HepG2 (cell line): ENCODE data around the gene SLC16A1. TPM values are rescaled to one million over a fixed set of nuclear protein-coding genes. Genes with fewer than 3 reads are reported as not detected.
A peak's percentile ranks its signal among the peaks of the same experiment; 100 is the strongest.

Source experiments
- DR1 ChIP-seq: sonication (generic); formaldehyde crosslinking; IDR thresholded peaks from 2 replicates; pipeline ENCODE4 v1.8.0; 2021; ENCODE audit warnings: mild to moderate bottlenecking, missing genetic modification reagents, inconsistent platforms
- EP300 ChIP-seq, 3 experiments: sonication (generic) in 1 of 3; formaldehyde crosslinking in 1 of 3; IDR thresholded peaks; 2 replicates each; pipeline versions ENCODE4 v1.5.1 to v1.6.1; 2011 to 2020; ENCODE audit warnings: low read depth in 2 of 3, low read length in 2 of 3, borderline replicate concordance in 1 of 3, improper control_type of control experiment in 1 of 3, mild to moderate bottlenecking in 1 of 3, missing genetic modification reagents in 1 of 3, moderate library complexity in 1 of 3
- ERF ChIP-seq: IDR thresholded peaks from 2 replicates; pipeline ENCODE4 v1.6.1; 2018; ENCODE audit warnings: missing biosample characterization, missing genetic modification reagents
- GATA4 ChIP-seq: sonication (generic); IDR thresholded peaks from 2 replicates; pipeline ENCODE4 v1.6.1; 2016; ENCODE audit warnings: antibody characterized with exemption, low read depth, borderline replicate concordance
- GTF2F1 ChIP-seq: fragments of 150-350 bp; IDR thresholded peaks from 2 replicates; pipeline ENCODE4 v1.6.1; 2014; ENCODE audit warnings: low read length
- HOXA7 ChIP-seq: sonication (generic); formaldehyde crosslinking; IDR thresholded peaks from 2 replicates; pipeline ENCODE4 v1.8.1; 2022; ENCODE audit warnings: mild to moderate bottlenecking, missing genetic modification reagents, moderate library complexity
- MIER3 ChIP-seq: IDR thresholded peaks from 2 replicates; pipeline ENCODE4 v1.6.1; 2016; ENCODE audit warnings: missing compliant biosample characterization, borderline replicate concordance
- PAF1 ChIP-seq: IDR thresholded peaks from 2 replicates; pipeline ENCODE4 v1.6.1; 2016; ENCODE audit warnings: missing genetic modification reagents, missing compliant biosample characterization
- PHF20 ChIP-seq: sonication (generic); formaldehyde crosslinking; IDR thresholded peaks from 2 replicates; pipeline ENCODE4 v1.5.0; 2020; ENCODE audit warnings: mild to moderate bottlenecking, missing genetic modification reagents
- POGZ ChIP-seq: sonication (generic); formaldehyde crosslinking; IDR thresholded peaks from 2 replicates; pipeline ENCODE4 v1.4.0; 2020; ENCODE audit warnings: mild to moderate bottlenecking, missing genetic modification reagents
- POLR2A ChIP-seq, 2 experiments: IDR thresholded peaks; 2 replicates each; pipeline ENCODE4 v1.6.1; 2011; ENCODE audit warnings: low read depth in 2 of 2, low read length in 2 of 2, mild to moderate bottlenecking in 1 of 2, moderate library complexity in 1 of 2; ENCODE audit not compliant: insufficient read depth in 1 of 2
- SNAPC2 ChIP-seq: sonication (generic); formaldehyde crosslinking; IDR thresholded peaks from 2 replicates; pipeline ENCODE4 v1.8.1; 2022; ENCODE audit warnings: mild to moderate bottlenecking, missing genetic modification reagents
- SOX13 ChIP-seq, 3 experiments: fragments of 450-650 bp in 1 of 3; sonication (generic) in 1 of 3; formaldehyde crosslinking in 1 of 3; IDR thresholded peaks in 2 of 3; conservative IDR thresholded peaks in 1 of 3; 2 replicates each; pipeline versions ENCODE4 v1.5.0 to v1.6.1; 2016 to 2020; ENCODE audit warnings: antibody characterized with exemption in 1 of 3, mild to moderate bottlenecking in 1 of 3, missing compliant biosample characterization in 1 of 3, missing genetic modification reagents in 1 of 3, moderate library complexity in 1 of 3
- SOX5 ChIP-seq: IDR thresholded peaks from 2 replicates; pipeline ENCODE4 v1.6.1; 2016; ENCODE audit warnings: borderline replicate concordance
- ZBTB1 ChIP-seq: sonication (generic); formaldehyde crosslinking; IDR thresholded peaks from 2 replicates; pipeline ENCODE4 v1.4.0; 2020; ENCODE audit warnings: missing genetic modification reagents, borderline replicate concordance
- ZBTB38 ChIP-seq: sonication (generic); formaldehyde crosslinking; IDR thresholded peaks from 2 replicates; pipeline ENCODE4 v1.5.1; 2020; ENCODE audit warnings: mild to moderate bottlenecking, missing genetic modification reagents
- ZFP36 ChIP-seq: fragments of 150-350 bp; IDR thresholded peaks from 2 replicates; pipeline ENCODE4 v1.6.1; 2018; ENCODE audit warnings: borderline replicate concordance, low read length, low read depth; ENCODE audit not compliant: partially characterized antibody
- ZKSCAN1 ChIP-seq: fragments of 150-350 bp; IDR thresholded peaks from 2 replicates; pipeline ENCODE4 v1.6.1; 2014; ENCODE audit warnings: low read length
- ZKSCAN5 ChIP-seq: sonication (generic); formaldehyde crosslinking; IDR thresholded peaks from 2 replicates; pipeline ENCODE4 v1.5.1; 2020; ENCODE audit warnings: mild to moderate bottlenecking, missing genetic modification reagents
- ZNF484 ChIP-seq: sonication (generic); formaldehyde crosslinking; IDR thresholded peaks from 2 replicates; pipeline ENCODE4 v1.5.1; 2020; ENCODE audit warnings: mild to moderate bottlenecking, low read depth, missing genetic modification reagents, borderline replicate concordance
- ZNF576 ChIP-seq: sonication (generic); formaldehyde crosslinking; IDR thresholded peaks from 2 replicates; pipeline ENCODE4 v1.4.0; 2020; ENCODE audit warnings: mild to moderate bottlenecking, missing genetic modification reagents
- ZNF616 ChIP-seq: sonication (generic); formaldehyde crosslinking; IDR thresholded peaks from 2 replicates; pipeline ENCODE4 v1.5.0; 2020; ENCODE audit warnings: low read depth, mild to moderate bottlenecking, missing genetic modification reagents
- ZSCAN22 ChIP-seq: sonication (generic); formaldehyde crosslinking; IDR thresholded peaks from 2 replicates; pipeline ENCODE4 v1.4.0; 2020; ENCODE audit warnings: mild to moderate bottlenecking, missing genetic modification reagents
- polyA plus RNA-seq, 8 experiments: library from polyadenylated mRNA; depleted of rRNA in 3 of 8; stranded (reverse) in 7 of 8; unstranded in 1 of 8; fragments of >200 nt; fragmentation: Illumina TruSeq in 4 of 8; extraction: Trizol in 4 of 8; gene quantifications; 2 replicates each; pipeline versions ENCODE4 v1.2.1 to v1.2.3, GENCODE V29; 2011 to 2016; ENCODE audit warnings: low read depth in 4 of 8, missing spikeins in 1 of 8, mixed read lengths in 1 of 8; ENCODE audit not compliant: insufficient read depth in 1 of 8
- total RNA-seq, 5 experiments: library from RNA; depleted of rRNA; stranded (reverse); fragments of >200 nt; fragmentation: Illumina TruSeq; extraction: Trizol; gene quantifications; 2 replicates each; pipeline ENCODE4 v1.2.3, GENCODE V29; 2016; ENCODE audit warnings: low read depth in 1 of 5
- TF ChIP-seq, protein P1 (sequence below): sonication (generic); formaldehyde crosslinking; IDR thresholded peaks from 2 replicates; pipeline ENCODE4 v1.5.0; 2020; ENCODE audit warnings: missing genetic modification reagents, mild to moderate bottlenecking, borderline replicate concordance
- TF ChIP-seq, protein P2 (sequence below): sonication (generic); formaldehyde crosslinking; IDR thresholded peaks from 2 replicates; pipeline ENCODE4 v1.4.0; 2020; ENCODE audit warnings: missing genetic modification reagents, low read depth, mild to moderate bottlenecking, borderline replicate concordance

SLC16A1 gene
- total and polyA plus RNA-seq, 2 of the 13 experiments (the other 11 are each of a cell fraction or from before 2014, with no cell fraction given): 106 to 142 TPM

DNA sequence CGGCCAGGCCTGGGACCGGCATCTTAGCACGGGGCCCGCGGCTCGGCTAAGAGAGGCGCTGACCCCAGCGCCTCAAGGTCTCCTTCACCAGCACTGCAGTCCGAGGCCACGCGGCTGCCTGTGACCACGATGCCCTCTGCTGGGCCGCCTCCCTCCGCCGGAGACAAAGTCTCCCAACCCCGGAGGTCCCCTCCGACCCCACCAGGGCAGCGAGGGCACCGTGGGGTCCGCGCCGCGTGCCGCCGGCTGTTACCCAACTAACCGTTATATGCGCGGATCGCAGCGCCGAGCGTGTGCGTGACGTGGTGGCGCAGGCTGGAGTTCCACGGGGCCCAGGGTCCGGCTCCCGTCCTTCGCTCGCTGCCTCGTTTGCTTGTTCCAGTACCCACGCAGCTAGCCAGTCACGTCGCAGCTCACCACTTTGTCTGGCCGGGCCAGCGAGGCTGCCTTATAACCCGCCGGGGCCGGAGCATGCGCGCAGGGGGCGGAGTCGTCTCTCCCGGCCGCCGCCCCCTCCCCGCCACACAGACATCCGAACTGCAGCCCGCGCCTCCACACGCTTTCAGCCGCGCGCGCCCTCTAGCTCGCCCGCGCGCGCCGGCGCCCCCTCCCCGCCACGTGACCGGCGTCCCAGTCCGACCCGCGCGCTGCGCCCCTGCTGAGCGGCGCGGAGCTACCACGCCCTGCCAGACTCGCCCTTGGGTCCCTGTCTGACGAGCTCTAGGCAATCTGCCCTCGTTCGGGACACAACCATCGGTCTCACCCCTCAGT lies at the start of gene SLC16A1 (continued):
- peak; percentile 14; the same call in 1 of the 2 replicates for TF ChIP-seq ERF (CRISPR knock-in tag)
- peak; percentile 17 for TF ChIP-seq PHF20
- peak; percentile 87 for TF ChIP-seq GATA4
- TF ChIP-seq ZKSCAN5 (CRISPR knock-in tag): 0 out of 2 replicates have a peak, but pooled peaks have one; percentile 39
- no peak for TF ChIP-seq ZKSCAN1
- TF ChIP-seq DR1 (CRISPR knock-in tag): peak; percentile 97
- TF ChIP-seq SOX5 (CRISPR knock-in tag): no peak; the same call in none of the 2 replicates
- no peak for TF ChIP-seq GTF2F1
- TF ChIP-seq ZNF616: 0 out of 2 replicates have a peak, but pooled peaks have one; percentile 6
- TF ChIP-seq ZSCAN22: no peak
- no peak for TF ChIP-seq ZNF484 (CRISPR knock-in tag)
- TF ChIP-seq, protein P1, sequence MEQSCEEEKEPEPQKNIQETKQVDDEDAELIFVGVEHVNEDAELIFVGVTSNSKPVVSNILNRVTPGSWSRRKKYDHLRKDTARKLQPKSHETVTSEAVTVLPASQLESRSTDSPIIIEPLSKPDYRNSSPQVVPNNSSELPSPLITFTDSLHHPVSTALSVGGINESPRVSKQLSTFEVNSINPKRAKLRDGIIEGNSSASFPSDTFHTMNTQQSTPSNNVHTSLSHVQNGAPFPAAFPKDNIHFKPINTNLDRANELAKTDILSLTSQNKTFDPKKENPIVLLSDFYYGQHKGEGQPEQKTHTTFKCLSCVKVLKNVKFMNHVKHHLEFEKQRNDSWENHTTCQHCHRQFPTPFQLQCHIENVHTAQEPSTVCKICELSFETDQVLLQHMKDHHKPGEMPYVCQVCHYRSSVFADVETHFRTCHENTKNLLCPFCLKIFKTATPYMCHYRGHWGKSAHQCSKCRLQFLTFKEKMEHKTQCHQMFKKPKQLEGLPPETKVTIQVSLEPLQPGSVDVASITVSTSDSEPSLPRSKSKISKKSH (CRISPR knock-in tag): peak; percentile 54; the same call in 1 of the 2 replicates
- TF ChIP-seq POGZ (CRISPR knock-in tag): peak; percentile 88
- TF ChIP-seq EP300 (IDR thresholded peaks at IDR 0.05; ENCODE audit: low read depth in 2 of 2, low read length in 2 of 2): peak in 1 of 2 experiments; percentile 41; a peak in 1 of 4 replicates
- no peak for TF ChIP-seq EP300 (CRISPR knock-in tag; IDR thresholded peaks at IDR 0.05; ENCODE audit: borderline replicate concordance)
- peak; percentile 89 for TF ChIP-seq ZBTB38
- TF ChIP-seq ZNF576 (CRISPR knock-in tag): peak; percentile 89; the same call in 1 of the 2 replicates
- TF ChIP-seq MIER3 (CRISPR knock-in tag): peak; percentile 74; the same call in 1 of the 2 replicates
- TF ChIP-seq ZFP36: no peak
- peak; percentile 81; the same call in 1 of the 2 replicates for TF ChIP-seq HOXA7 (CRISPR knock-in tag)
- TF ChIP-seq SNAPC2: peak; percentile 41; the same call in 1 of the 2 replicates
- TF ChIP-seq, protein P2, sequence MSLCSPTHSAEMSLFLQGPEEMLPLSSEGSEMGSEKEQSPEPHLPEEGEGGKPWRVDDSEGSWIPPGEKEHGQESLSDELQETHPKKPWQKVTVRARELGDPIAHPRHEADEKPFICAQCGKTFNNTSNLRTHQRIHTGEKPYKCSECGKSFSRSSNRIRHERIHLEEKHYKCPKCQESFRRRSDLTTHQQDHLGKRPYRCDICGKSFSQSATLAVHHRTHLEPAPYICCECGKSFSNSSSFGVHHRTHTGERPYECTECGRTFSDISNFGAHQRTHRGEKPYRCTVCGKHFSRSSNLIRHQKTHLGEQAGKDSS (CRISPR knock-in tag): peak; percentile 69
- peak; percentile 7; the same call in 1 of the 2 replicates for TF ChIP-seq SOX13 (IDR thresholded peaks at IDR 0.05)
- peak in 1 of 2 experiments; percentile 36; a peak in 2 of 4 replicates for TF ChIP-seq SOX13 (CRISPR knock-in tag; conservative IDR thresholded peaks at IDR 0.05 in 1 of 2, IDR thresholded peaks at IDR 0.05 in 1 of 2)
- TF ChIP-seq PAF1: no peak
- peak; percentile 97 to 99 for TF ChIP-seq POLR2A (IDR thresholded peaks at IDR 0.05; ENCODE audit: insufficient read depth in 1 of 2, low read depth in 2 of 2, low read length in 2 of 2)
- no peak for TF ChIP-seq ZBTB1 (CRISPR knock-in tag)
